ENCODE results near the gene PSMD12.
"Not testable (repeated sequence)": the region's sequence is repeated elsewhere in the genome, so short reads cannot be mapped to it uniquely, and the experiment has no call there.

Gene PSMD12

GRCh38 chr17:67305446-67306235 is 60.7 kb downstream of the PSMD12 start:
- DNase-seq = not testable (repeated sequence)

- no peak for DNase-seq
Observed at GRCh38 chr17:67297454-67297960, 68.9 kb downstream of the PSMD12 start.

- DNase-seq = no peak
Observed at GRCh38 chr17:67294451-67295199, 71.8 kb downstream of the PSMD12 start.

GRCh38 chr17:67293251-67294203 is 72.8 kb downstream of the PSMD12 start:
- peak; percentile 39 for DNase-seq

GRCh38 chr17:67290711-67291291 is 75.6 kb downstream of the PSMD12 start:
- no peak for DNase-seq

- no peak for DNase-seq
Observed at GRCh38 chr17:67290244-67290643, 76.1 kb downstream of the PSMD12 start.

- peak; percentile 51 for DNase-seq
Observed at GRCh38 chr17:67289181-67289876, 77.0 kb downstream of the PSMD12 start.

Measured in fibroblast of skin of right quadriceps (primary cell).